LNCaP clone FGC (cell line): ENCODE data around the gene RNF103.
"Not testable (repeated sequence)": the region's sequence is repeated elsewhere in the genome, so short reads cannot be mapped to it uniquely, and the experiment has no call there.

ENCODE experiments used
- DNase-seq: peaks from one replicate; pipeline ENCODE4 v3.0.0-alpha.2; 2011; ENCODE audit warnings: low read depth
- H3K4me3 ChIP-seq: 2 replicates; pipeline ENCODE4 v1.5.1; 2011; ENCODE audit warnings: mild to moderate bottlenecking, low read depth, low read length, control low read depth
- TF ChIP-seq, protein P1 (sequence below): IDR thresholded peaks from 2 replicates; pipeline ENCODE4 v1.5.1; 2012; ENCODE audit warnings: mild to moderate bottlenecking; ENCODE audit not compliant: control insufficient read depth, insufficient read depth; ENCODE audit errors: extremely low read depth

RNF103 gene, protein sequence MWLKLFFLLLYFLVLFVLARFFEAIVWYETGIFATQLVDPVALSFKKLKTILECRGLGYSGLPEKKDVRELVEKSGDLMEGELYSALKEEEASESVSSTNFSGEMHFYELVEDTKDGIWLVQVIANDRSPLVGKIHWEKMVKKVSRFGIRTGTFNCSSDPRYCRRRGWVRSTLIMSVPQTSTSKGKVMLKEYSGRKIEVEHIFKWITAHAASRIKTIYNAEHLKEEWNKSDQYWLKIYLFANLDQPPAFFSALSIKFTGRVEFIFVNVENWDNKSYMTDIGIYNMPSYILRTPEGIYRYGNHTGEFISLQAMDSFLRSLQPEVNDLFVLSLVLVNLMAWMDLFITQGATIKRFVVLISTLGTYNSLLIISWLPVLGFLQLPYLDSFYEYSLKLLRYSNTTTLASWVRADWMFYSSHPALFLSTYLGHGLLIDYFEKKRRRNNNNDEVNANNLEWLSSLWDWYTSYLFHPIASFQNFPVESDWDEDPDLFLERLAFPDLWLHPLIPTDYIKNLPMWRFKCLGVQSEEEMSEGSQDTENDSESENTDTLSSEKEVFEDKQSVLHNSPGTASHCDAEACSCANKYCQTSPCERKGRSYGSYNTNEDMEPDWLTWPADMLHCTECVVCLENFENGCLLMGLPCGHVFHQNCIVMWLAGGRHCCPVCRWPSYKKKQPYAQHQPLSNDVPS

DNA sequence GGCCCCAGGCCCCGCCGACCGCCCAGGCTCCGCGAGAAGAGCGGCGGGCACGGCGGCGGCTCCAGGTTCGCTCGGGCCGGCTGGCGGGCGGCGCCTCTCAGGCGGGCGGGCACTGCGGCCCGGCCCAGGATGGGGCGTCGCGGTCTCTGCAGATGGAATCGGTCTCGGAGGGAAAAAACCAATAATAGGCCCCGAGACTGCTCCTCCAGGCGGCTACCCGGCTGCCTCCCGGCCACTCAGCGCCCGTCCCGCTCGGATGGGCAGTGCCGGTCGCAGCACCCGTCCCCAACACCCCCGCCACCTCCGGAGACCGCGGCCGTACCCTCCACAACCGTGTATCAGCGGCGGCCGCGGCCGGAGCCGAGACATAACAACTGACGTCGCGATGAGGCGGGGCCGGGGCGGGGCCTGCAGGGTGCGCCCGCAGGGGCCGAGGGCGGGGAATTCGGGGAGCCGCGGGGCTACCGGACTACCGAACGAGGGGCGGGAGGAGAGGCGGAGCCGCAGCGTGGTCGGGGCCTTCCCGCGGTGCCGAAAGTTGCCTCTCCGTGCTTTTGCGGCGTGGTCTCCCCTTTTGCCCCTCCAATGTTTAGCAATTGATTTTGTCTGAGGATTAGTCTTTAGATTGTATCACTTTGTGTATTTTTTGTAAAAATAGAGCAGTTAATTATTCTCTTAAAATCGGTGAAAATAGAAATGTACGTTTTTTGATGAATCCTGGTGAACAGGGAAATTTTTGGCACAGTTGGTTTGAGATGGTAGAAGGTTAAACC lies at the start of gene RNF103:
Gene RNF103, minus strand, starts transcription at position 372 of the 773 bp plus-strand sequence. CDS start 979 bp downstream, outside the sequence.
- DNase-seq, result no peak
- H3K4me3 ChIP-seq, result peak within 1 kb of the TSS; percentile 79
- TF ChIP-seq, protein P1, sequence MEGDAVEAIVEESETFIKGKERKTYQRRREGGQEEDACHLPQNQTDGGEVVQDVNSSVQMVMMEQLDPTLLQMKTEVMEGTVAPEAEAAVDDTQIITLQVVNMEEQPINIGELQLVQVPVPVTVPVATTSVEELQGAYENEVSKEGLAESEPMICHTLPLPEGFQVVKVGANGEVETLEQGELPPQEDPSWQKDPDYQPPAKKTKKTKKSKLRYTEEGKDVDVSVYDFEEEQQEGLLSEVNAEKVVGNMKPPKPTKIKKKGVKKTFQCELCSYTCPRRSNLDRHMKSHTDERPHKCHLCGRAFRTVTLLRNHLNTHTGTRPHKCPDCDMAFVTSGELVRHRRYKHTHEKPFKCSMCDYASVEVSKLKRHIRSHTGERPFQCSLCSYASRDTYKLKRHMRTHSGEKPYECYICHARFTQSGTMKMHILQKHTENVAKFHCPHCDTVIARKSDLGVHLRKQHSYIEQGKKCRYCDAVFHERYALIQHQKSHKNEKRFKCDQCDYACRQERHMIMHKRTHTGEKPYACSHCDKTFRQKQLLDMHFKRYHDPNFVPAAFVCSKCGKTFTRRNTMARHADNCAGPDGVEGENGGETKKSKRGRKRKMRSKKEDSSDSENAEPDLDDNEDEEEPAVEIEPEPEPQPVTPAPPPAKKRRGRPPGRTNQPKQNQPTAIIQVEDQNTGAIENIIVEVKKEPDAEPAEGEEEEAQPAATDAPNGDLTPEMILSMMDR, result no peak

DNA sequence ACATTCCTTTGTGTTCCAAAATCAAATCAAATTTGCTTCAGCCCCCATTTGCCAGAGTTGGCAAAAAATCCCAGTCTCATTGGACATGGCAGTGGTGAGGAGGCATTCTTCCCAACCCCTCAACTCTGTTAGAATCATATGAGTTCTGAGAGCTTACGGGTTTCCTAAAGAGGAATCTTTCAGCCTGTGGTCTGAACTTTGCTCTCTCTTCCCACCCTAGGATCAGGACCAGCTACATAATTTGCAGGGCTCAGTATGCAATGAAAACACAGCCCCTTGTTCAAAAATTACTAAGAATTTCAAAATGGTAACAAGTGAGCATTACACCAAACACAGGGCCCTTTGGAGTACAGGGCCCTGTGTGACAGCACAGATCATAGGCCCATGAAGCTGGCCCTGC lies 49.3 kb upstream of the RNF103 start:
- TF ChIP-seq, protein P1, result no peak
- no peak overlapping the region for H3K4me3 ChIP-seq
- DNase-seq, result no peak

DNA sequence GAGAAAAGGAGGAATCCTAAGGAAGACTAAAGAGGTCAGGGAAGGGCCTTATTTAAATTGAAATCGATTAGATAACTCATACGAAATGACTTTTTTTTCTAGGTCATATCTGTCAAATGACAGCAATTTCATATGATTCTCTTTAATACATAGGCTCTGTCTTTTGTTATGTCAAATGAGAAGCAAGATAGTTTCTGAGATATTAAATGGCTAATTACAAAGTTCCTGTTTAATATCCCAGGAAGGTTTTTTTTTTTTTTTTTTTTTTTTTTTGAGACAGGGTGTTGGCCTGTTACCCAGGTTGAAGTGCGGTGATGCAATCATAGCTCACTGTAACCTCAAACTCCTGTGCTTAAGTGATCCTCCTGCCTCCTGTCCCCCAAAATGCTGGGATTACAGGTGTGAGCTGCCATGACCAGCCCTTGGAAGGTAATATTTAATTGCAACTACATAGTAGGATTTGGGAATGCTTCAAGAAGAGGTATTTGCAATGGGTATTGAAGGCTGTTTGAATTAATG lies 48.4 kb upstream of the RNF103 start:
- no peak overlapping the region for H3K4me3 ChIP-seq
- TF ChIP-seq, protein P1, result no peak
- no peak for DNase-seq

DNA sequence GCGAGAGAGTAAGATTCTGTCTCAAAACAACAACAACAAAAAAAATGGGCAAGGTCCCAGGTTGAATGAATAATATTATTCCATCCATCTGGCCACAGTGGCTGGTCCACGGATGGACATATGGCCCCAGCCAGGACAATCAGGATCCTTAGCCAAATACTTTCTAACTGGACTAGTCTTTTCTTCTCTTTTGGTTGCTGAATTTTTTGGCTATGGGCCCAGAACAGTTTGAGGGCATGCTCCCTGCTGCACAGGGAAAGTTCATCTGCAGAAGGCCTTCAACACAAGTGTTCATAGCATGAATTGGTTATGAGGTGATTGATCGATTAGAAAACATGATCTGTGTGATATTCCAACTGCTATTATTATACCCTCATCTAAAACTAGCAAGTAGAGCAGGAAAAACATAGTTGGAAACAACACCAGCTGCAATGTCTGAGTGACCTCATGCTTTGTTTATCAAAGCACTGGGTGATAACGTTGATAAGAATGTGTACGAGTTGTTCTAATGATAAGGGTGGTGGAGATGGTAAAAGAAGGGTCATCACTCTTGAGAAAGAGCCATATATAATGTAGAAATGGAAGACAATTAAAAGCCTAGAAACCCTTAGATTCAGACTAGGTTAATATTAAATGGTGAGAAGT lies 47.8 kb upstream of the RNF103 start:
- peak; percentile 34 for DNase-seq
- TF ChIP-seq, protein P1, result no peak
- H3K4me3 ChIP-seq, result no peak overlapping the region

DNA sequence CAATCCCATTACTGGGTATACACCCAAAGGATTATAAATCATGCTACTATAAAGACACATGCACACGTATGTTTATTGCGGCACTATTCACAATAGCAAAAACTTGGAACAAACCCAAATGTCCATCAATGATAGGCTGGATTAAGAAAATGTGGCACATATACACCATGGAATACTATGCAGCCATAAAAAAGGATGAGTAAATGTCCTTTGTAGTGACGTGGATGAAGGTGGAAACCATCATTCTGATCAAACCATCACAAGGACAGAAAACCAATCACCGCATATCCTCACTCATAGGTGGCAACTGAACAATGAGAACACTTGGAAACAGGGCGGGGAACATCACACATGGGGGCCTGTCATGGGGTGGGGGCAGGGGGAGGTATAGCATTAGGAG lies 45.7 kb upstream of the RNF103 start:
- not testable (repeated sequence) for H3K4me3 ChIP-seq, DNase-seq

DNA sequence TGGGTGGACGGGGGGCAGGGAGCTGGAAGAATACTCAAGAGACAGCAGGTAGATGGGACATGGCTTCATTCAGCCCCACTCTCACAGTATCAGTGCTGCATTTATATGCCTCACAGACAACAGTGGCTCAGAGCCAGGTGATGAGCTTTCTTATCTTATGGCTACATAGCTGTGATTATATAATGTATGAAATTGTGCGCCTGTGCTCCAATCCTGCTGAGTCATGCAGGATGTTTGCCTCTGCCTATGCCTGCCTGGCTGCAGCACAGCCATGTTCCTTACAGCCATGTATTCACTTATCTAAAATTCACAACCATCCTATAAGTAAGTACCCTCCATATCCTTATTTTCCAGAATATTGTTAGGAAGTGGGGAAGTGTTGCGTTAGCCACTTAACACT lies 37.7 kb upstream of the RNF103 start:
- TF ChIP-seq, protein P1, result no peak
- H3K4me3 ChIP-seq, result no peak overlapping the region
- no peak for DNase-seq
